ENCODE data around the gene CDC42BPA. TPM values are rescaled to one million over a fixed set of nuclear protein-coding genes. Genes with fewer than 3 reads are reported as not detected.
"Not testable (repeated sequence)": the region's sequence is repeated elsewhere in the genome, so short reads cannot be mapped to it uniquely, and the experiment has no call there.

The CDC42BPA gene
- total RNA-seq, 1 donor: 2.3 TPM

GRCh38 chr1:227033880-227034279, 284.4 kb downstream of the CDC42BPA start:
- H3K4me1 ChIP-seq (ENCODE audit: insufficient read depth, low read length): no peaks in the 10 kb centered on the region
- H3K27me3 ChIP-seq (ENCODE audit: insufficient read depth, low read length): no peaks in the 10 kb centered on the region
- H3K4me3 ChIP-seq (ENCODE audit: low read length): no peak overlapping the region
- no peaks in the 10 kb centered on the region for H3K9me3 ChIP-seq (ENCODE audit: low read depth, low read length)

GRCh38 chr1:227032396-227032795, 285.9 kb downstream of the CDC42BPA start:
- Histone ChIP-seq H3K27me3 (ENCODE audit: insufficient read depth, low read length) (no peaks in the 10 kb centered on the region), H3K9me3 (ENCODE audit: low read depth, low read length) (no peaks in the 10 kb centered on the region), H3K4me1 (ENCODE audit: insufficient read depth, low read length) (no peaks in the 10 kb centered on the region), H3K4me3 (ENCODE audit: low read length) (no peak overlapping the region)

- H3K9me3 ChIP-seq (ENCODE audit: low read depth, low read length): no peaks in the 10 kb centered on the region
- H3K4me1 ChIP-seq (ENCODE audit: insufficient read depth, low read length): no peaks in the 10 kb centered on the region
- no peaks in the 10 kb centered on the region for H3K27me3 ChIP-seq (ENCODE audit: insufficient read depth, low read length)
- H3K4me3 ChIP-seq (ENCODE audit: low read length): no peak overlapping the region
Observed at GRCh38 chr1:227016990-227017389, 301.3 kb downstream of the CDC42BPA start.

GRCh38 chr1:227010645-227011044, 307.6 kb downstream of the CDC42BPA start:
- Histone ChIP-seq H3K4me3 (ENCODE audit: low read length) (no peak overlapping the region), H3K27me3 (ENCODE audit: insufficient read depth, low read length) (no peaks in the 10 kb centered on the region), H3K9me3 (ENCODE audit: low read depth, low read length) (no peaks in the 10 kb centered on the region), H3K4me1 (ENCODE audit: insufficient read depth, low read length) (no peaks in the 10 kb centered on the region)

GRCh38 chr1:227009937-227010336, 308.4 kb downstream of the CDC42BPA start:
- Histone ChIP-seq H3K4me1 (ENCODE audit: insufficient read depth, low read length) (no peaks in the 10 kb centered on the region), H3K9me3 (ENCODE audit: low read depth, low read length) (no peaks in the 10 kb centered on the region), H3K27me3 (ENCODE audit: insufficient read depth, low read length) (no peaks in the 10 kb centered on the region), H3K4me3 (ENCODE audit: low read length) (no peak overlapping the region)

GRCh38 chr1:227006226-227006796, 312.0 kb downstream of the CDC42BPA start:
- Histone ChIP-seq H3K9me3 (ENCODE audit: low read depth, low read length) (no peaks in the 10 kb centered on the region), H3K4me1 (ENCODE audit: insufficient read depth, low read length) (no peaks in the 10 kb centered on the region), H3K27me3 (ENCODE audit: insufficient read depth, low read length) (no peaks in the 10 kb centered on the region), H3K4me3 (ENCODE audit: low read length) (no peak overlapping the region)

GRCh38 chr1:227004796-227005195, 313.5 kb downstream of the CDC42BPA start:
- H3K4me3 ChIP-seq (ENCODE audit: low read length): no peak overlapping the region
- no peaks in the 10 kb centered on the region for H3K27me3 ChIP-seq (ENCODE audit: insufficient read depth, low read length)
- no peaks in the 10 kb centered on the region for H3K9me3 ChIP-seq (ENCODE audit: low read depth, low read length)
- no peaks in the 10 kb centered on the region for H3K4me1 ChIP-seq (ENCODE audit: insufficient read depth, low read length)

GRCh38 chr1:227003165-227003564, 315.1 kb downstream of the CDC42BPA start:
- no peaks in the 10 kb centered on the region for H3K27me3 ChIP-seq (ENCODE audit: insufficient read depth, low read length)
- H3K4me3 ChIP-seq (ENCODE audit: low read length): no peak overlapping the region
- no peaks in the 10 kb centered on the region for H3K9me3 ChIP-seq (ENCODE audit: low read depth, low read length)
- H3K4me1 ChIP-seq (ENCODE audit: insufficient read depth, low read length): no peaks in the 10 kb centered on the region

GRCh38 chr1:227002531-227003049, 315.7 kb downstream of the CDC42BPA start:
- H3K4me1 ChIP-seq (ENCODE audit: insufficient read depth, low read length): no peaks in the 10 kb centered on the region
- no peaks in the 10 kb centered on the region for H3K9me3 ChIP-seq (ENCODE audit: low read depth, low read length)
- no peaks in the 10 kb centered on the region for H3K27me3 ChIP-seq (ENCODE audit: insufficient read depth, low read length)
- H3K4me3 ChIP-seq (ENCODE audit: low read length): no peak overlapping the region

- not testable (repeated sequence) for H3K4me3 ChIP-seq (ENCODE audit: low read length); H3K4me1 ChIP-seq (ENCODE audit: insufficient read depth, low read length); H3K9me3 ChIP-seq (ENCODE audit: low read depth, low read length); H3K27me3 ChIP-seq (ENCODE audit: insufficient read depth, low read length)
Observed at GRCh38 chr1:226999579-226999978, 318.7 kb downstream of the CDC42BPA start.

- Histone ChIP-seq H3K4me1 (ENCODE audit: insufficient read depth, low read length) (no peaks in the 10 kb centered on the region), H3K9me3 (ENCODE audit: low read depth, low read length) (no peaks in the 10 kb centered on the region), H3K4me3 (ENCODE audit: low read length) (no peak overlapping the region), H3K27me3 (ENCODE audit: insufficient read depth, low read length) (no peaks in the 10 kb centered on the region)
Observed at GRCh38 chr1:226995365-226996332, 322.6 kb downstream of the CDC42BPA start.

- peaks cover 8% of the 10 kb centered on the region for H3K4me1 ChIP-seq (ENCODE audit: insufficient read depth, low read length)
- no peaks in the 10 kb centered on the region for H3K9me3 ChIP-seq (ENCODE audit: low read depth, low read length)
- H3K27me3 ChIP-seq (ENCODE audit: insufficient read depth, low read length): no peaks in the 10 kb centered on the region
- no peak overlapping the region for H3K4me3 ChIP-seq (ENCODE audit: low read length)
Observed at GRCh38 chr1:226994586-226995364, 323.5 kb downstream of the CDC42BPA start.

GRCh38 chr1:226993814-226994585, 324.3 kb downstream of the CDC42BPA start:
- H3K9me3 ChIP-seq (ENCODE audit: low read depth, low read length): no peaks in the 10 kb centered on the region
- H3K4me1 ChIP-seq (ENCODE audit: insufficient read depth, low read length): peaks cover 16% of the 10 kb centered on the region
- no peaks in the 10 kb centered on the region for H3K27me3 ChIP-seq (ENCODE audit: insufficient read depth, low read length)
- H3K4me3 ChIP-seq (ENCODE audit: low read length): no peak overlapping the region

GRCh38 chr1:226991920-226992319, 326.4 kb downstream of the CDC42BPA start:
- no peaks in the 10 kb centered on the region for H3K27me3 ChIP-seq (ENCODE audit: insufficient read depth, low read length)
- H3K4me3 ChIP-seq (ENCODE audit: low read length): no peak overlapping the region
- H3K4me1 ChIP-seq (ENCODE audit: insufficient read depth, low read length): peaks cover 19% of the 10 kb centered on the region
- no peaks in the 10 kb centered on the region for H3K9me3 ChIP-seq (ENCODE audit: low read depth, low read length)

Data from mononuclear cell (primary cell).